Uterus (tissue), 4 donors: ENCODE data around the gene CUL5. TPM values are rescaled to one million over a fixed set of nuclear protein-coding genes. Genes with fewer than 3 reads are reported as not detected.

Experiments used
- DNase-seq, 2 donors: peaks; one replicate each; pipeline ENCODE4 v3.0.0-alpha.2; 2019 to 2020
- H3K27ac ChIP-seq, 2 donors: fragments of 200-600 bp; sonication (generic); 1 replicate in 1 of 2; 2 replicates in 1 of 2; pipeline ENCODE4 v1.5.1; 2016 to 2018
- H3K27me3 ChIP-seq, 2 donors: fragments of 200-600 bp; sonication (generic); one replicate each; pipeline ENCODE4 v1.5.1; 2018 to 2019; ENCODE audit warnings: control low read depth in 1 of 2
- H3K36me3 ChIP-seq, 2 donors: fragments of 200-600 bp; sonication (generic); one replicate each; pipeline ENCODE4 v1.5.1; 2019; ENCODE audit warnings: control low read depth in 1 of 2
- H3K4me1 ChIP-seq, 2 donors: fragments of 200-600 bp; sonication (generic); one replicate each; pipeline ENCODE4 v1.5.1; 2018 to 2019; ENCODE audit warnings: control low read depth in 1 of 2
- H3K4me3 ChIP-seq, 2 donors: fragments of 200-600 bp; sonication (generic); 1 replicate in 1 of 2; 2 replicates in 1 of 2; pipeline ENCODE4 v1.5.1; 2018 to 2019; ENCODE audit warnings: mild to moderate bottlenecking in 1 of 2
- H3K9me3 ChIP-seq, 2 donors: fragments of 200-600 bp; sonication (generic); one replicate each; pipeline ENCODE4 v1.5.1; 2019; ENCODE audit warnings: control low read depth in 1 of 2
- POLR2A ChIP-seq, 2 donors: fragments of 450-650 bp; IDR thresholded peaks; one replicate each; pipeline ENCODE4 v1.6.1; 2016; ENCODE audit warnings: antibody characterized with exemption in 2 of 2, mild to moderate bottlenecking in 1 of 2, moderate library complexity in 1 of 2
- intact Hi-C: fragments of 100-400 bp; cut with DNase I; formaldehyde crosslinking; loops from one replicate; pipeline ENCODE4 v1.15.1; 2023; ENCODE audit warnings: low total_unique reads
- total RNA-seq, 4 donors: library from RNA; depleted of rRNA in 3 of 4; stranded (reverse); fragments of >200 nt in 3 of 4; gene quantifications; one replicate each; pipeline versions ENCODE4 v1.1.0 to v1.2.4, GENCODE V29; 2014 to 2023
- TF ChIP-seq, protein P1 (sequence below), 4 experiments: fragments of 200-600 bp in 2 of 4; fragments of 450-650 bp in 2 of 4; sonication (generic) in 2 of 4; IDR thresholded peaks; one replicate each; pipeline ENCODE4 v1.5.1; 2016 to 2019; ENCODE audit warnings: antibody characterized with exemption in 4 of 4, mild to moderate bottlenecking in 2 of 4, moderate library complexity in 1 of 4
- donor health status: DM: yes; HTN: yes; CAD: no.

CUL5 gene
- total RNA-seq, 4 donors from 2014 or later: 29.5 to 79.8 (median 40.9) TPM

DNA sequence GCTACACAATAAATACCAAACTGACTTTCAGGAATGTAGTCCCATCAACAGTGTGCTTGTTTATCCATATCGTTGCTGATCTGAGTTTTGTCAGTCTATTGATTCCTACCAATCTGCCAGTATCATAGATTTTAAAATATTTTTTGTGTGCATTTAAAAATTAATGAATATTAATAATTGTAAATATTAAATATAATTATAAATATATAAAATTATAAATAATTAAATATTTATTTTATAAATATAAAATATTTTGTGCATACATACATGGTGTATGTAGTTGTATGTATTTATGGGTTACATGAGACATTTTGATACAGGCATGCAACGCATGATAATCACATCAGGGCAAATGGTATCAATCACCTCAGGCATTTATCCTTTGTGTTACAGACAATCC is 53.6 kb downstream of the CUL5 start:
- Histone ChIP-seq H3K4me3 (no peak overlapping the region), H3K27ac (no peak overlapping the region), H3K9me3 (no peaks in the 10 kb centered on the region), H3K4me1 (no peaks in the 10 kb centered on the region), H3K36me3 (no peaks in the 10 kb centered on the region), H3K27me3 (no peaks in the 10 kb centered on the region)
- intact Hi-C loops: no loop called here
- TF ChIP-seq, protein P1, sequence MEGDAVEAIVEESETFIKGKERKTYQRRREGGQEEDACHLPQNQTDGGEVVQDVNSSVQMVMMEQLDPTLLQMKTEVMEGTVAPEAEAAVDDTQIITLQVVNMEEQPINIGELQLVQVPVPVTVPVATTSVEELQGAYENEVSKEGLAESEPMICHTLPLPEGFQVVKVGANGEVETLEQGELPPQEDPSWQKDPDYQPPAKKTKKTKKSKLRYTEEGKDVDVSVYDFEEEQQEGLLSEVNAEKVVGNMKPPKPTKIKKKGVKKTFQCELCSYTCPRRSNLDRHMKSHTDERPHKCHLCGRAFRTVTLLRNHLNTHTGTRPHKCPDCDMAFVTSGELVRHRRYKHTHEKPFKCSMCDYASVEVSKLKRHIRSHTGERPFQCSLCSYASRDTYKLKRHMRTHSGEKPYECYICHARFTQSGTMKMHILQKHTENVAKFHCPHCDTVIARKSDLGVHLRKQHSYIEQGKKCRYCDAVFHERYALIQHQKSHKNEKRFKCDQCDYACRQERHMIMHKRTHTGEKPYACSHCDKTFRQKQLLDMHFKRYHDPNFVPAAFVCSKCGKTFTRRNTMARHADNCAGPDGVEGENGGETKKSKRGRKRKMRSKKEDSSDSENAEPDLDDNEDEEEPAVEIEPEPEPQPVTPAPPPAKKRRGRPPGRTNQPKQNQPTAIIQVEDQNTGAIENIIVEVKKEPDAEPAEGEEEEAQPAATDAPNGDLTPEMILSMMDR (IDR thresholded peaks at IDR 0.05): no peak
- TF ChIP-seq POLR2A (IDR thresholded peaks at IDR 0.05): no peak
- no peak for DNase-seq

DNA sequence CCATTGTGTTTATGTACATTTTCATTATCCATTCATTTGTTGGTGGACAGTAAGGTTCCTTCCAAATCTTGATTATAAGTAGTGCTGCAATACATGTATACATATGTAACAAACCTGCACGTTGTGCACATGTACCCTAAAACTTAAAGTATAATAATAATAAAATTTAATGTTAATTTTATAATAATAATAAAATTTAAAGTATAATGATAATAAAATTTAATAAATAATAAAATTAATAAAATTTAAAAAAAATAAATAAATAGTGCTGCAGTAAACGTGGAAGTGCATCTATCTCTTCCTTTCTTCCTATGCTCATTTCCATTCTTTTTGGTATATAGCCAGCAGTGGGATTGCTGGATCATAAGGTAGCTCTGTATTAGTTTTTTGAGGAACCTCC is 54.7 kb downstream of the CUL5 start:
- no peak for DNase-seq

DNA sequence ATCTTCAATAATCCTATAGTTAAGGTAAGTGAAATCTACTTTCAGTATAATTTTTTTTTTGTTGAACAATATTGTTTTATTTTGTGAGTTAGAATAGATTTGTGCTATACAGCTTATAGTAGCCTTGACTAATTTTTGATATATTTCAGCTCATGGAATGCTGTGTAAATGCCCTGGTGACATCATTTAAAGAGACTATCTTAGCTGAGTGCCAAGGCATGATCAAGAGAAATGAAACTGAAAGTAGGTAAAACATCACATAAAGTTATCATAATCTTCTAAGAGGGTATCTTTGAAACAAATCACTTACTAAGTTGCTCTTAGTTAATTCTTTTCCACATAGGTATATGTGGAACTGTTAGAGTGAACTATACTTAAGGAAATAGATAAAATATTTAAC is 61.2 kb downstream of the CUL5 start:
- Histone ChIP-seq H3K9me3 (no peaks in the 10 kb centered on the region), H3K27me3 (no peaks in the 10 kb centered on the region), H3K27ac (no peak overlapping the region), H3K36me3 (no peaks in the 10 kb centered on the region), H3K4me1 (no peaks in the 10 kb centered on the region), H3K4me3 (no peak overlapping the region)
- intact Hi-C loops: no loop called here
- DNase-seq: no peak
- no peak for TF ChIP-seq POLR2A (IDR thresholded peaks at IDR 0.05)
- TF ChIP-seq, protein P1 (IDR thresholded peaks at IDR 0.05): no peak

More for the DNA sequence above, 54.7 kb downstream of the CUL5 start:
- intact Hi-C loops: no loop called here
- H3K27me3 ChIP-seq: no peaks in the 10 kb centered on the region
- H3K36me3 ChIP-seq: no peaks in the 10 kb centered on the region
- H3K4me3 ChIP-seq: no peak overlapping the region
- H3K9me3 ChIP-seq: no peaks in the 10 kb centered on the region
- TF ChIP-seq, protein P1 (IDR thresholded peaks at IDR 0.05): no peak
- no peak for TF ChIP-seq POLR2A (IDR thresholded peaks at IDR 0.05)
- H3K4me1 ChIP-seq: no peaks in the 10 kb centered on the region
- H3K27ac ChIP-seq: no peak overlapping the region

DNA sequence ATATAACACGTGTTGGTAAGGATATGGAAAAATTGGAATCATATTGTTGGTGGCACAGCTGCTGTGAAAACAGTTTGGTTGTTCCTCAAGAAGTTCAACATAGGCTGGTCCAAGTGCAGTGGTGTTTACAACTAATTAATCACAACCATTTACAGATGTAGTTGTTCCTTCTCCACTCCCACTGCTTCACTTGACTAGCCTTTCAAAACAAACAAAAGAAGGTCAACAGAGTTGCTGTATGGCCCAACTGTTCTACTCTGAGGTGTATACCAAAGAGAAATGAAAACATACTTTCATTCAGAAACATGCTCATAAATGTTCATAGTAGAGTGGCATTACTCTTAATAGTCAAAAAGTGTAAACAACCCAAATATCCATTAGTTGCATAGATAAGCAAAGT is 76.1 kb downstream of the CUL5 start:
- no peaks in the 10 kb centered on the region for H3K27me3 ChIP-seq
- H3K27ac ChIP-seq: no peak overlapping the region
- no peaks in the 10 kb centered on the region for H3K9me3 ChIP-seq
- TF ChIP-seq, protein P1 (IDR thresholded peaks at IDR 0.05): no peak
- no peak for TF ChIP-seq POLR2A (IDR thresholded peaks at IDR 0.05)
- intact Hi-C loops: no loop called here
- H3K4me3 ChIP-seq: no peak overlapping the region
- no peaks in the 10 kb centered on the region for H3K4me1 ChIP-seq
- no peak for DNase-seq
- H3K36me3 ChIP-seq: no peaks in the 10 kb centered on the region

DNA sequence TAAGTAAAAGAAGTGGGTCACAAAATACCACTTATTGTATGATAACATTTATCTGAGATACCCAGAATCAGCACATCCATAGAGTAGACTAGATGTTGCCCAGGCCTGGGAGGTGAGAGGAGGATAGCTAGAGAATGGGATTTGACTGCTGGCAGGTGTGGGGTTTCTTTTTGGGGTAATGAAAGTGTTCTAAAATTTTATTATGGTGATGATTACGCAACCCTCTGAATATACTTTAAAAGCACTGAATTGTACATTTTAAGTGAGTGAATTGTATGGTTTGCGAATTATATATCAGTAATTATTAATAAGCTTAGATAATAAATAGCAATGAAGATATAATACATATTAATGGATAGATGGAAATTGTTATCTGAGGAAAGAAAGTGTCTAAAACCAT is 77.0 kb downstream of the CUL5 start:
- no peak for DNase-seq
- no peak overlapping the region for H3K4me3 ChIP-seq
- no peaks in the 10 kb centered on the region for H3K4me1 ChIP-seq
- no peak overlapping the region for H3K27ac ChIP-seq
- intact Hi-C loops: no loop called here
- no peaks in the 10 kb centered on the region for H3K36me3 ChIP-seq
- TF ChIP-seq POLR2A (IDR thresholded peaks at IDR 0.05): no peak
- TF ChIP-seq, protein P1 (IDR thresholded peaks at IDR 0.05): no peak
- no peaks in the 10 kb centered on the region for H3K27me3 ChIP-seq
- no peaks in the 10 kb centered on the region for H3K9me3 ChIP-seq
